Cortex of kidney (tissue), 1 donor: Measurements from ENCODE around the gene WASF2.
"Not testable (repeated sequence)": the region's sequence is repeated elsewhere in the genome, so short reads cannot be mapped to it uniquely, and the experiment has no call there.

Experiments used
- DNase-seq: peaks from one replicate; lab custom pipeline; 2025; lab: John Stamatoyannopoulos, UW

WASF2 gene

GRCh38 chr1:27496604-27497155 is 6.7 kb upstream of the WASF2 start:
- no peak for DNase-seq

- no peak for DNase-seq
These were observed 2.8 kb upstream of the WASF2 start for GRCh38 chr1:27492796-27493195.

GRCh38 chr1:27491748-27492700 is 2.1 kb upstream of the WASF2 start:
- DNase-seq: no peak

- no peak for DNase-seq
These were observed 430 bp downstream of the WASF2 start for GRCh38 chr1:27489501-27489972.

- DNase-seq: no peak
These were observed 1.7 kb downstream of the WASF2 start for GRCh38 chr1:27487966-27488884.

- DNase-seq: no peak
These were observed 4.6 kb downstream of the WASF2 start for GRCh38 chr1:27485363-27485762.

GRCh38 chr1:27483659-27484058 is 6.3 kb downstream of the WASF2 start:
- DNase-seq: no peak

GRCh38 chr1:27481994-27482620 is 7.9 kb downstream of the WASF2 start:
- no peak for DNase-seq

- no peak for DNase-seq
These were observed 11.9 kb downstream of the WASF2 start for GRCh38 chr1:27478098-27478497.

GRCh38 chr1:27476237-27476636 is 13.7 kb downstream of the WASF2 start:
- no peak for DNase-seq

- no peak for DNase-seq
These were observed 14.2 kb downstream of the WASF2 start for GRCh38 chr1:27475720-27476119.

GRCh38 chr1:27473755-27474154 is 16.2 kb downstream of the WASF2 start:
- no peak for DNase-seq

GRCh38 chr1:27472098-27472497 is 17.9 kb downstream of the WASF2 start:
- not testable (repeated sequence) for DNase-seq

- no peak for DNase-seq
These were observed 18.5 kb downstream of the WASF2 start for GRCh38 chr1:27471477-27471876.

- DNase-seq: no peak
These were observed 20.6 kb downstream of the WASF2 start for GRCh38 chr1:27469334-27469733.

GRCh38 chr1:27468378-27468777 is 21.6 kb downstream of the WASF2 start:
- not testable (repeated sequence) for DNase-seq

- DNase-seq: no peak
These were observed 24.9 kb downstream of the WASF2 start for GRCh38 chr1:27464926-27465647.

GRCh38 chr1:27463916-27464315 is 26.1 kb downstream of the WASF2 start:
- not testable (repeated sequence) for DNase-seq

- DNase-seq: not testable (repeated sequence)
These were observed 31.4 kb downstream of the WASF2 start for GRCh38 chr1:27458521-27458920.

- no peak for DNase-seq
These were observed 34.7 kb downstream of the WASF2 start for GRCh38 chr1:27455139-27455811.
